Stimulated activated CD8-positive, alpha-beta memory T cell treated with anti-CD3 and anti-CD28 coated beads, Interleukin-12 subunit alpha, Interleukin-12 subunit beta, amount 100 ng/mL, for 4 hours (primary cell): ENCODE data around the gene L3MBTL3.
"Not testable (repeated sequence)": the region's sequence is repeated elsewhere in the genome, so short reads cannot be mapped to it uniquely, and the experiment has no call there.

Source experiments
- DNase-seq: peaks from one replicate; pipeline ENCODE4 v3.0.0-alpha.2; 2020; ENCODE audit warnings: low read depth

The L3MBTL3 gene

DNA sequence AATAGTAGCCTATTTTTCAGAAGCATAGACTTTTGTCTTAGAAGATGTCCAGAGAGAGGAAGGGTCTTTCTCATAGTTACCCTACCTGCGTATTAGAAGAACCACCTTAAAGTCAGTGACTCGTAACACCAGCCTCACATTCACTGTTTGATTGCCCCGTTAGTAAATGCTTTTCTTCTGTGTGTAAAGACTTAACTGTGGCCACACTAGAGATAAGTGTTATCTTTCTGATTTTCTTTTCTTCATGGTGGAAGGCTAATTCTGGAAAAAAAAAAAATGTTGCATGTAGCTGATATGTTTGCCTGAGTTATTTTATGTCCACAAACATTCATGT, 120.5 kb downstream of the L3MBTL3 start:
- DNase-seq = no peak

DNA sequence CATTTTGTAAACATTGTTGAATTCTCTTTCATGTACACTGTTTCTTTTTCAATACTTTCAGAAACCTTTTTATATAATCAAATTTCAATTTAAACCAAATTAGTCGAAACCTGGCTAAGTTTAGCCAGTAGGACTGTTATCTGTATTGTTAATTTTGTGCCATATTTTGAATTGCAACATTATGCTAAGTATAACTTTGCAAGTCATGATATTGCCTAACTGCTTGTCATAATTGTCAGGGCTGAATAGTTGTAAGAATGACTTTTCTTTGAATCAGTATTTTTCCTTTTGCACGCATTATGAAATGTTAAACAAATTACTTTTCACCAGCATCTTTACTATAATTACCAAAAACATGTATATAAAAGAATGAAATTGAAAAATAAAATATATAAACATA, 121.7 kb downstream of the L3MBTL3 start:
- DNase-seq = no peak

DNA sequence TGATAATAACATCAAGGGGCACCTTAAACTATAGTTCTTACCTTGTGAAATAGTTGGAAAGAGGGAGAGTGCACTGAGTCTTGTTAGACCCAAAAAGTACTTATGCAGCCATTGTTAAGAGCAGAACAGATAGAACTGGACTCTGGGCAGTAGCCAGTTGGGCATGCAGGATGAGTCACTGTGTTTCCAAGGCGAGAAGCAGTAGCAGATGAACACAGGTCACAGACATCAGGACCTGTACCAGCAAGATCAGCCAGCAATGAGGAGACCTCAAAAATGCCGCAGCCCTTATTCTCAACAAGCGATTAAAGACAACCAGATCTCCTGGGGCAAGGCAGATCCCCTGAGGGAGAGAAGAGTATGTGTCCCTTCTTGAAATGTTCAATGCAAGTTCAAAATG, 125.3 kb downstream of the L3MBTL3 start:
- no peak for DNase-seq

DNA sequence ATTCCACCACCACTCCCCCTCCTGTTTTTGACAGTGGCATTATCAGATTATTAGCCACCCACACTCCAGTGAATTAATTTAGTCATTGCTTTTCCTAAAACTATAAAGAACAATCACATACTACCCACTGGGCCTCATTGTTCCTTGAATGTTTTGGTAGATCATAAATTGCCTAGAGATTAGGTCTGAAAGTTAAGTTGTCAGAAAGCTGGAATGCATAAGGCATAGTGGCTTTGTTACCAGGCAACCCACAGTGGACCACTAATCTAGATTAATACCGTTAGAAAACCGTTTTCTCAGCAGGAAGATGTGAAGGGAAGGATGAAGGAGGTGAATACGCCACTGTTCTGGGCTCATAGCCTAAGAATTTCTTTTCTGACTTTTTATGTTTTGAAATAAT, 128.7 kb downstream of the L3MBTL3 start:
- DNase-seq = no peak

DNA sequence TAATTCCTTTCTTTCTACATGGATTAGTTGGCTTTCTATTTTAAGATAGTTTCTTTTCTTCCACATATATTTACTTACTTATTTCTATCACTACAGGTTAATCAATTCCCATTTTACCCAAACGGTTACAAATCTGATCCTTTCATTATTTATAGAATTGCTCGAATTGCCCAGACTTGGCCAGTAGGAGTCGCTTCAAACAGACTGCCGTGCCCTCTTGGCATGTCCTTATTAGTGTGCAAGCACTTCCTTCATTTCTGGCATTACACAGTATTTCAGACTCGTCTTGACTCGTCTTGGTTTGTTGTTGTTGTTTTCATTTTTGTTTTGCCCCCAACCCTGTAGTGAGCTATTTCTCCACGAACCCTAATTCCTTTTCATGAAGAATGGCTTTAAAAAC, 129.8 kb downstream of the L3MBTL3 start:
- DNase-seq = no peak

DNA sequence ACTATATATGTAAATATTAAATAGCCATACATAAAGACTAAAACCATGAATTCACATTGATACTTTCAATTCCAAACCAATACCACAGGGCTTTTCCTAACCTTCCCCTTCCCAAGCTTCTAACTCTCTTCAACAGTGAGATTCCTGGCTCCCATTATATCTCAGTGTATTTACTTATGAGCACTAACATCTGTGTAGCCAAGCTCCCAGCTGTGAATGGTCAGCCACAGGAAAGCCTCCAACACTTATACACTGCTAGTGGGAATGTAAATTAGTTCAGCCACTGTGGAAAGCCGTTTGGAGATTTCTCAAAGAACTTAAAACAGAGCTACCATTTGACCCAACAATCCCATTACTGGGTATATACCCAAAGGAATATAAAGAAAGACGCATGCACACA, 130.6 kb downstream of the L3MBTL3 start:
- not testable (repeated sequence) for DNase-seq

DNA sequence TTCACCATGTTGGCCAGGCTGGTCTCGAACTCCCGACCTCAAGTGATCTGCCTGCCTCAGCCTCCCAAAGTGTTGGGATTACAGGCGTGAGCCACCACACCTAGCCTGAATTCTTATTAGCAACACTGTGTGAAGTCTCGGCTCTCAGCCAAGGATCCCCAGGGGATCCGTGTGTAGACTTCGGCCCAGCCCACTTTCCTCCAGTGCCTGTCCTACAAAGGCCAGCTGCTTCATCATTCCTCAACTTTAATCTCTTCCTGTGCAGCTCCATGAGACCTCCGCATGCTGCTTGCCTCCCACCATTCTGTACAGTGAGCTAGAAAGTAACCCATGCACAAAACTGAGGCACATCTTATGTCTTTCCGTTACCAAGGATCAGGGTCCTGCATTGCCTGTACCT, 132.5 kb downstream of the L3MBTL3 start:
- no peak for DNase-seq

DNA sequence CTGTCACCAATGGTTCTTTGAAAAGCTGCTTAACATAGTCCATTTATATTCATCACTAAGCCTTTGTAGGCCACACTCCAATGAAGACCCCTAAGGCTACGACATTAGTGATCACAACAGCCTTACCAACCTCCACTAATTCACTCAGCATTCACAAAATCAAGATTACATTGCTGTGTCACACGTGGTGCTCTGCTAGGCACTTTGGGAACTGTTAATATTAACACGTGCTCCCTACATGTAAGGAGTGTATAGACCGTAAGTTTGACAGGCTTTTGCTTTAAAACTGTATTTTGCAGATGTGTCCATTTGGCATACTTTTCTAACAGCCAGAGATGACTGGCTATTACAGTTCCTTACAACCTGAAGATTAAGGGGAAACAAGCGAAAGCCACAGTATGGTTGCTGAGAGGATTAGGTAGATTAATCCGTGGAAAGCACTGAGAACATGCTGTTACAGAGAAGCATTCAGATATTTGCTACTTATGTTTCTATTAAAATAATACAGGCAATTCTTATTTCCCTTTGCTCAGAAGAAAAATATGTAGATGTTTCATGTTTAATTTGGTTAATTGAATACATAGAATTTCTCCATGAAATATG, 134.6 kb downstream of the L3MBTL3 start:
- no peak for DNase-seq

DNA sequence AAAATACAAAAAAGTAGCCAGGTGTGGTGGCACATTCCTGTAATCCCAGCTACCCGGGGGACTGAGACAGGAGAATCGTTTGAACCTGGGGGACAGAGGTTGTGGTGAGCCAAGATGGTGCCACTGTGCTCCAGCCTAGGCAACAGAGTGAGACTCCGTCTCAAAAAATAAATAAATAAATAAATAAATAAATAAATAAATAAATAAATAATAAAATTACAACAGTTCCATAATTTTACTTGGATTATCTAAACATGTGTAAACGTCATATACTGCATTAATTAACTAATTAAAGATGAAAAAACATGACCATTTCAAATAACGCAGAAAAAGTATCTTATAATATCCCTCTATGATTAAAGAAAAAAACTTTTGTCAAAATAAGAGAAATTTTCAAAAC, 138.5 kb downstream of the L3MBTL3 start:
- no peak for DNase-seq

DNA sequence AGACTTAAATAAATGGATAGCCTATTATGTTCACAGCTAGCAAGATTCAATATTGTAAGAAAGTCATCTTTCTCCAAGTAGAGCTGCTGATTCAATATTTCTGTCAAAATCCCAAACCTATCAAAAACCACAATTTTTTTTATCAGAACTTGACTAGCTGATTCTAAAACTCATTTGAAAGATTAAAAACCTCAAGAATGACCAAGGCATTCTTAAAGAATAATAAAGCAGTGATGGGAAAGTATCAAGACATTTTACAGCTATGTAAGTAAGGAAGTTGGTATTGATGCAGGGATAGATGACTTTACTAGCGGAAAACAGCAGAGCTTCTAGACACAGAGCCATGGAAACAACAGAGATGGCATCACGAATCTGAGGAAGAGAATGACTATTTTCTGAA, 139.7 kb downstream of the L3MBTL3 start:
- DNase-seq = no peak

DNA sequence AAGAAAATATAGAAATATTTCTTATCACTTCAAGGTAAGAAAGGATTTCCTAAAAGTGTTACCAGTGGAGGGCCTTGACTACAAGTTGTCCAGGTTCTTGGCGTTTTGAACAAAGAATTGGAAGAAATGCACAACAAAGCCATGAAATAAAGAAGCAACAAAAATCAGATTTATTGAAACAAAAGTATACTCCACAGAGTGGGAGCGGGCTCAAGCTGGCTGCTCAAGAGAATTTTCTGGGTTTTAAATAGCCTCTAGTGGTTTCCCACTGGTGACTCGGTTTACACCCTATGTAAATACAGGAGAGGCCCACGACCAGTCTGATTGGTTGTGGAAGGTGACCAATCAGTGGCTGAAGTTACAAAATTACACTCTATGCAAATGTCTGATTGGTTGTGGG, 140.2 kb downstream of the L3MBTL3 start:
- DNase-seq = no peak

DNA sequence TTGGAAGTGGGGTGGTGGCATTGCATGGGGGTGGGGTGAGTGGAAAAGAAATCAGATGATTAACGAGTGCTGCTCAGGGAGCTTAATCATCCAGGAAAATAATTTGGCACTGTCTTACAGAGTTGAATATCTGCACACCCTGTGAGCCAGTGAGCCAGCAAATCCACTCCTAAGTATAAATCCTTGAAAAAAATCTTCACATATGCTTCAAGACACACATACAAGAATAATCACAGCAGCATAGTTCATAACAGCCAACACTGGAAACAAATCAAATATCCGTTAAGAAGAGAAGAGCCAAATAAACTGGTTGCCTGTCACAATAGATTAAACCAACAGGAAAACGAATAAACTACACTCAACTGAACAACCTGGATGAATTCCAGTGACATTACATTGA, 141.6 kb downstream of the L3MBTL3 start:
- no peak for DNase-seq

DNA sequence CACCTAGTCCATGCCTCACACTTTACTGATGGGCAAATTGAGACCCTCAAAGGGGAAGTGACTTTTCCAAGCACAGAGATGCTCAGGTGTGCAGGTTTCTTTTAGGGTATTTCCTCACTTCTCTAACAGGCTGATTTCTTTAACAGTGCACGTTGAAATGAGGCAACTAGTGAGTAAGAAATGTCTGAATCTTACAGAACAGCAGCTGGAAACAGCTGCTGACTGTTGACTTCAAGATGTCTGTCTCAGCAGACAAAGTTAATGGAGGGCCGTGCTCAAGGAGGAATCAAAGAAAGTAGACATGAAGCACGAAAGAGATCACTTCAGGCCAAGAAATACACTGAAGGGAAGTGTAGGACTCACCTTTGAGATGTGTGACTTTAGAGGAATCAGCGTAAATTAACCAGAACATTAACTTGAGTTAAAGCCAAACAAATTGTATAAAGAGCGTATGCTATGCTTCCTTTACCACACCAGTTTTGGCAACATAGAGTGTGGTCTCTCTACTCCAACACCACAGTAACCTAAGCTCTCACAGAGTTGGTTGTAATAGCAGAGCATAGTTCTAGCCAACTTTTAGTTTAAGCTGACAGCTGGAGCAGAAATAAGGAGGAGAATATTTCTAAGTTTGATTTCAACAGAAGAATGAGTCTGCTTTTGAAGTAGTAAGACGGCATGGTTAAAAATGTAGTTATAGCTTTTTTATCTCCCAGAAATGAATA, 143.5 kb downstream of the L3MBTL3 start:
- DNase-seq = no peak

DNA sequence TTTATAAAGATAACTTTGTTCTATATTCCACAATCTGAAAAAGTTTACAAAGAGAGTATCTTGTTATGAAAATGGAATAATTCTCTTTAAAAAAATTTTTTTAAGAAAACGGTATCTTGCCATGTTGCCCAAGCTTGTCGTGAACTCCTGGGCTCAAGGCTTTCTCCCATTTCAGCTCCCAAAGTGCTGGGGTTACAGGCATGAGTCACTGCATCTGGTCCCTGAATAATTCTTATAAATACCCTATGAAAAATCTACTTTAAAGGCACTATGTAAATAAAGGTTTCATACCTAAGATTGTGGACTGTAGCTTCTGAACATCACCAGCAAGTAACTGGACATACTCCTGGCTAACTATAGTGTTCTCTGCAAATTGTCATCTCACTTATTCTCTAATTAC, 144.0 kb downstream of the L3MBTL3 start:
- no peak for DNase-seq

DNA sequence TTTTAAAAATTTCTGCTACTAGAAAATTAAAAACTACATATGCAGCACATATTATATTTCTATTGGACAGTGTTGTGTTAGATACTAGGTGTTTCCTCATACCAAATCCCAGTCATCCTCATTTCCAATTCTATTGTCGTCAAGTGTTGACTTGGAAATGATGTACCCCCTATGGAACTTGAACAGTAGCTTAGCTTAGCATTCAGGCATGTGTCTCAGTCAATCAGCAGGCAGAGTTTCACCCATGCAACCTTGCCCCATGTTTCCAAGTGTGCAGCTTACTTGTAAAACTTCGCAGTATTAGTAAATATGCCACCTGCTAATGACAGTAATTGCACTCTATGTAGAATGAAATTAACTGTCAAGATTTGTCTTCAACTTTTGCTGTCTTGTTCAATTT, 144.9 kb downstream of the L3MBTL3 start:
- DNase-seq = no peak

DNA sequence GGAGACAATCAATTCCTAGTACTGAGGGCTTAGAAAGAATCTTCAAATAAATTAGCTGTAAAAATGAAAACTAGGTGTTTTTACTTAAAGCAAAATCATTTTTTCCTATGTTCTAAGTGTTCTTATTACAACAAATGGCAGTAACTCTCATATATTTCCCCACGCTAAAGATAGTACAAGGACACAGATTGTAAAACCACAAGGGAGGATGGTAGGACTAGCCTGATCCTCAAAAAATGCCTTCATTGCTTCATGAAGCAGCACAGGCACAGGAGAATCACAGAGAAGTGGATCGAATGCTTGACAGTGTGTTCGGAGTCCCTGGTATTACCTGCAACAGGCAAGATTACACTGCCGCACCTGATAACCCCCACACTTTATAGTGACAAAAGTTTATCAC, 145.9 kb downstream of the L3MBTL3 start:
- DNase-seq = no peak

DNA sequence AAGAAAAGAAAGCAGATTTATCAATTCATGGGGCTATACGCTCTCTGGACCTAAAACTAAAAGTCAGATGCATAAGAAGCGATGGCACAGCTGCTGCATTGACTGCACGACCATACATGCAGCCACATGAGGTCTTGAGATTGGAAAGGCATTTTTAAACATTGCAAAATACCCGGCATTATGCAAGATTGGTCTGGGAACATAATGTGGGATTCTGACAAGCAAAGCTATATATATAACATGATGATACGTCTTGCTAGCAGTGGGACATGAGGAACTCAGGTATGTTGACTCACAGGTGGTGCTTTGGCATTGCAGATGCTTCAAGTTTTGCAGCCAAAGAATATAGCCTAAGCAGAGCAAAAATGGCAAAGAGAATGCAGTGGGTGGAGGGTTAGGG, 149.3 kb downstream of the L3MBTL3 start:
- no peak for DNase-seq

DNA sequence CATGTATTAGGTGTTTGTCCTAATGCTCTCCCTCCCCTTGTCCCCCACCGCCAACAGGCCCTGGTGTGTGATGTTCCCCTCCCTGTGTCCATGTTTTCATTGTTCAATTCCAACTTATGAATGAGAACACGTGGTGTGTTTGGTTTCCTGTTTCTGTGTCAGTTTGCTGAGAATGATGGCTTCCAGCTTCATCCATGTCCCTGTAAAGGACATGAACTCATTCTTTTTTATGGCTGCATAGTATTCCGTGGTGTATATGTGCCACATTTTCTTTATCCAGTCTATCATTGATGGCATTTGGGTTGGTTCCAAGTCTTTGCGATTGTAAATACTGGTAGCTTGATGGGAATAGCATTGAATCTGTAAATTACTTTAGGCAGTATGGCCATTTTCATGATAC, 151.8 kb downstream of the L3MBTL3 start:
- not testable (repeated sequence) for DNase-seq

DNA sequence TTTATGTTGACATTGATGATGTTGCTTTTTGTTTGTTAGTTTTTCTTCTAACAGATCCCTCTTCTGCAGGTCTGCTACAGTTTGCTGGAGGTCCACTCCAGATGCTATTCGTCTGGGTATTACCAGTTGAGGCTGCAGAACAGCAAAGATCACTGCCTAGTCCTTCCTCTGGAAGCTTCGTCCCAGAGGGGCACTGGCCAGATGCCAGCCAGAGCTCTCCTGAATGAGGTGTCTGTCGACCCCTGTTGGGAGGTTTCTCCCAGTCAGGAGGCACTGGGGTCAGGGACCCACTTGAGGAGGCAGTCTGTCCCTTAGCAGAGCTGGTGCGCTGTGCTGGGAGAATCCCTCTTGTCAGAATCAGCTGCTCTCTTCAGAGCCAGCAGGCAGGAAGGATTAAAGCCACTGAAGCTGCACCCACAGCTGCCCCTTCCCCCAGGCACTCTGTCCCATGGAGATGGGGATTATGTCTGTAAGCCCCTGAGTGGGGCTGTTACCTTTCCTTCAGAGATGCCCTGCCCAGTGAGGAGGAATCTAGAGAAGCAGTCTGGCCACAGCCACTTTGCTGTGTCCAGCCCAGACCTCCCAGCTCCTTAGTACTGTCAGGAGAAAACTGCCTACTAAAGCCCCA, 155.1 kb downstream of the L3MBTL3 start:
- not testable (repeated sequence) for DNase-seq

DNA sequence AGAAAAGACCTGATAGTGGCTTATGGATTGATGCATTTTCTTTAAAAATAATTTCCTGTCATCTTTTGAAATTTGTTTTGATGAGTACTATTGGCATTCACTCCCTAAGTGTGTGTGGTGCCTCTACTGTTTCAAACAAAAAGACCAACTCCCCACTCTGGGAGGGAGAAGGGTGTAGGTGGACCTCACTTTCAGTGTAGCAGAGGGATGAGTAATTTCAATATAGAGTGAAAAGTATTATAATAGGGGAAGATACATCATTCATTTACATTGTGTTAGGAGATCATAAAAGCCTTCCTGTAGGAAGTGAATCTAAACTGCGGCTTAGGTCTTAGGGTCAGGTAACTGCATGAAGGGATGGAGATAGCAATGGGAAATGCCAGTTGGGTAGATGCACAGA, 158.0 kb downstream of the L3MBTL3 start:
- no peak for DNase-seq

DNA sequence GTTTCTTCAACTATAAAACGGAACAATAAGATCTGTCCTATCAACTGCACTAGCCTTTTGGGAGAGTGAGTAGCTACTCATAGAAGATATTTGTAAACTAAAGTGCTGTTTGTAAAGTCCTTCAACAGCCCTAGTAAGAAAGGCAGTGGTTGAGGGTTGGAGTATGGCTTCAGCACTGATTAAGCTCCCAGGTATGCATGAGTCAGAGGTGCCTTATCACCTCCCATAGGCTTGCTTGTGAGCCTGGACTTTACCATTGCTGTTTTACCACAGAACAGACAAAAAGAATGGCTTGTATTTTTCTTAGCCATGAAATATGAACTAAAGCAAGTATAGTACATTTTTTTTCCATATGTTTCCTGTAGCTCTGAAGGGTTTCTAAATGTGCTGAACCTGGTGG, 160.3 kb downstream of the L3MBTL3 start:
- DNase-seq = no peak

DNA sequence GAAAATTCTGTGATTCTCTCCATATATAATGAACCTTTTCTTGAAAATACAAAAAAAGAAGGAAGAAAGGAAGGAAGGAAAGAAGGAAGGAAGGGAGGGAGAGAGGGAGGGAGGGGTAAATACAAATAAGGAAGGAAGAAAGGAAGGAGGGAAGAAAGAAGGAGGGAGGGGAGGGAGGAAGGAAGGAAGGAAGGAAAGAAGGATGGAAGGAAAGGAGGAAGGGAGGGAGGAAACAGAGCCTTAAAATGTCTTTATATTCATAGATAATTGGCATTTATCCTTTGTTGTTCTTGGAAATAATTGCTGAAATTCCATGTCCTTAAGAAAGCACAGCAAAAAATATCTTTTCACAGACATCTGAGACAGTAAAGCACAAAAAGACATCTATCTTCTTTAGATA, 164.1 kb downstream of the L3MBTL3 start:
- no peak for DNase-seq

DNA sequence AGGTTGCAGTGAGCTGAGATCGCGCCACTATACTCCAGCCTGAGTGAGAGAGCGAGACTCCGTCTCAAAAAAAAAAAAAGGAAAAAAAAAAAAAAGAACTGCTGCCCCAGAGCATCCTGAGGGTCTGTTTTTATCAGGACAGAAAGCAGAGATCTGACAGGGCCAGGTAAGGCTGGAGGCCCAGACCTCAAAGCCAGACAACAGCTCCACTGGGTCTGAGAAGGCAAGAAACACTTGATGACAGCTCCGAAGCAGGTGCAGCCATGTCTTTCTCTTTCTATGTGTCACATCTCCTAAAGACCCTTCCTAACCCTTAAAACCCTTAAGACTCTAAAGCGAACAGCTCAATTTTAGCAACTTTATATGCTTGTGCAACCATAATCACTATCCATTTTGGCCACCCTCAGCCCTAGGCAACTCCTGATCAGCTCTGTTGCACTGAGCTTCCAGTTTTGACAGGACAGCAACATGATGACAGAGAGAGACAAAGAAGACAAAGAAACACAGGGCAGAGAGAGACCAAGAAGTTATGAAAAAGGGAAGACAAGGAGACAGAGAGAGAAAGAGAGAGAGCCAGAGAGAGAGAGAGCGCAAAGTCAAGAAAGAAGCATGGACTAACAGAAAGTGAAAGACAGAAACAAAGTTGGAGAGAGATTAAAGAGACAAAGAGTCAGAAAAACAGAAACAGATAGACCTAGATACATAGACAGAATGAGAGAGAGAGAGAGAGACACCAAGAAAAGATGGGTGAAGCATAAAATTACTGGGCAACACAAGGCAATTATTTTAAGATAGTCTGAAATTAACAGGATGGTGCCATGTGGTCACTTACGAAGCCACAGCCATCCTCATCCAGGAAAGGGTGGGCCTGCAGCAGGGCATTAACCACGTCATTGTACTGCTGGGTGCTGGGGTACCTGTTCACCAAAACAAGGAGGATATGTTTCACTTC, 165.2 kb downstream of the L3MBTL3 start:
- peak; percentile 13 for DNase-seq
